ENCODE results near the gene PLXND1.
"Not testable (repeated sequence)": the region's sequence is repeated elsewhere in the genome, so short reads cannot be mapped to it uniquely, and the experiment has no call there.

DNA sequence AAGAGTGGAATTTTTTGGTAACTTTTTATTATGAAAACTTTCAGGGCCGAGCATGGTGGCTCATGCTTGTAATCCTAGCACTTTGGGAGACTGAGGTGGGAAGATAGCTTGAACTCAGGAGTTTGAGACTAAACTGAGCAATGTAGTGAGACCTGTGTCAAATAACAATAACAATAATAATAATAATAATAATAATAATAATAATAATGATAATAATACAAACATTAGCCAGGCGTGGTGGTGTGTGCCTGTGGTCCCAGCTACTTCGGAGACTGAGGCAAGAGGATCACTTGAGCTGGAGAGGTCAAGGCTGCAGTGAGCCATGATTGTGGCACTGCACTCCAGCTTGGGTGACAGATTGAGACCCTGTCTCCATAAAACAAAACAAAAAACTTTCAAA, 60.5 kb downstream of the PLXND1 start:
- not testable (repeated sequence) for TF ChIP-seq EZH2 (IDR thresholded peaks at IDR 0.05; ENCODE audit: borderline replicate concordance, insufficient read depth, low read depth, low read length, poor library complexity, severe bottlenecking)
- TF ChIP-seq, protein P1, sequence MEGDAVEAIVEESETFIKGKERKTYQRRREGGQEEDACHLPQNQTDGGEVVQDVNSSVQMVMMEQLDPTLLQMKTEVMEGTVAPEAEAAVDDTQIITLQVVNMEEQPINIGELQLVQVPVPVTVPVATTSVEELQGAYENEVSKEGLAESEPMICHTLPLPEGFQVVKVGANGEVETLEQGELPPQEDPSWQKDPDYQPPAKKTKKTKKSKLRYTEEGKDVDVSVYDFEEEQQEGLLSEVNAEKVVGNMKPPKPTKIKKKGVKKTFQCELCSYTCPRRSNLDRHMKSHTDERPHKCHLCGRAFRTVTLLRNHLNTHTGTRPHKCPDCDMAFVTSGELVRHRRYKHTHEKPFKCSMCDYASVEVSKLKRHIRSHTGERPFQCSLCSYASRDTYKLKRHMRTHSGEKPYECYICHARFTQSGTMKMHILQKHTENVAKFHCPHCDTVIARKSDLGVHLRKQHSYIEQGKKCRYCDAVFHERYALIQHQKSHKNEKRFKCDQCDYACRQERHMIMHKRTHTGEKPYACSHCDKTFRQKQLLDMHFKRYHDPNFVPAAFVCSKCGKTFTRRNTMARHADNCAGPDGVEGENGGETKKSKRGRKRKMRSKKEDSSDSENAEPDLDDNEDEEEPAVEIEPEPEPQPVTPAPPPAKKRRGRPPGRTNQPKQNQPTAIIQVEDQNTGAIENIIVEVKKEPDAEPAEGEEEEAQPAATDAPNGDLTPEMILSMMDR (IDR thresholded peaks at IDR 0.05), result not testable (repeated sequence)
